H4 (cell line): ENCODE data around the gene F7. TPM values are rescaled to one million over a fixed set of nuclear protein-coding genes. Genes with fewer than 3 reads are reported as not detected.
"Not testable (repeated sequence)": the region's sequence is repeated elsewhere in the genome, so short reads cannot be mapped to it uniquely, and the experiment has no call there.

ENCODE experiments used
- DNase-seq: peaks from one replicate; pipeline ENCODE4 v3.0.0-alpha.2; 2015; ENCODE audit warnings: low spot score
- total RNA-seq: library from RNA; depleted of rRNA; stranded (reverse); fragments of >200 nt; shearing (Covaris generic); gene quantifications from 2 replicates; pipeline ENCODE4 v1.2.3, GENCODE V29; 2014

F7 gene
- total RNA-seq, 1 experiment from 2014 or later, result not detected

DNA sequence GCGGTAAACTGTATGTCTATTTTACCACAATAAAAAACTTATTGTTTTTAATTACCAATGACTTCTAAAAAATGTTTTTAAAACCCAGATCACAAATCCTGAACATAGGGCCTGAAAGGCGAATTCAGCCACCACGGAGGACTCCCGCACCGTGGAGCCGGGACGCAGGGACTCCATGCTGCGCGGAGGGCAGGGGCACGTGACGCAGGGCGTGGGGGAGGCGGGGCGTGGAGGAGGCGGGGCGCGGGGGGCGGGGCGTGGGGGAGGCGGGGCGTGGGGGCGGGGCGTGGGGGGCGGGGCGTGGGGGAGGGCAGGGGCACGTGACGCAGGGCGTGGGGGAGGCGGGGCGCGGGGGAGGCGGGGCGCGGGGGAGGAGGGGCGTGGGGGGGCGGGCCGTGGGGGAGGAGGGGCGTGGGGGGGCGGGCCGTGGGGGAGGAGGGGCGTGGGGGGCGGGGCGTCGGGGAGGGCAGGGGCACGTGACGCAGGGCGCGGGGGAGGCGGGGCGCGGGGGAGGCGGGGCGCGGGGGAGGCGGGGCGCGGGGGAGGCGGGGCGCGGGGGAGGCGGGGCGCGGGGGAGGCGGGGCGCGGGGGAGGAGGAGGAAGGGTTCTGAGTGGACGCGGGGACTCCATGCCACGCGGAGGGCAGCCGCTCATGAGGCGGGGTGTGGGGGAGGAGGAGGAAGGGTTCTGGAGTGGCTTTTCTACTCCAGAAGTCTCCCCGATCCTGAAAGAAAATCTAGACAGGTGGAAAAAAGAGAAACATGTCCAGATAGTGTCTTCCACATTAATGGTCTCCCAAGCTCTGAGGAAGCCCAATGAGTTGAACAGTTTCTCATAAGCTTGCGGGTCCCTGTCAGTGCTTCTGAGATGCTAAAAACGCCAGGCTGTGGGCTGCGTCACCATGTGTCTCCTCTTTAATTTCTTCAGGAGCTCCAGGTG is 48.5 kb downstream of the F7 start:
- peak; percentile 41 for DNase-seq

DNA sequence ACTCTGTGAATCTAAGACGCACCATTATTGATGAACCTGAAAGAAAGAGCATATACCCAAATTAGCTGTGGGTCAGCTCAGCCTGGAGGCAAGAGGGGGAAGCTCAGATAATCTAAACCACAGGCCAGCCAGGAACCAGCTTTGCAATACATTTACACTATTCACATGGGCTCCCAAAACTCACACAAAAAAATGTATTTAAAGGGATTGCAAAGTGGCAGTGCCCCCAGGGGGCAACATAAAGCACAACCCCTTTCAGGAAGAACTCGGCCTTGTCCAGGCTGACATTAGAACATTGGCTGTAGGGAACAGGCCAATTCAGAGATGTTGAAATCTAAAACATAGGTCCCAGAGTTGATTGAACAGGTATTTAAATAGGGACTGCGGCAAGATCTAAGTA is 49.6 kb downstream of the F7 start:
- no peak for DNase-seq

DNA sequence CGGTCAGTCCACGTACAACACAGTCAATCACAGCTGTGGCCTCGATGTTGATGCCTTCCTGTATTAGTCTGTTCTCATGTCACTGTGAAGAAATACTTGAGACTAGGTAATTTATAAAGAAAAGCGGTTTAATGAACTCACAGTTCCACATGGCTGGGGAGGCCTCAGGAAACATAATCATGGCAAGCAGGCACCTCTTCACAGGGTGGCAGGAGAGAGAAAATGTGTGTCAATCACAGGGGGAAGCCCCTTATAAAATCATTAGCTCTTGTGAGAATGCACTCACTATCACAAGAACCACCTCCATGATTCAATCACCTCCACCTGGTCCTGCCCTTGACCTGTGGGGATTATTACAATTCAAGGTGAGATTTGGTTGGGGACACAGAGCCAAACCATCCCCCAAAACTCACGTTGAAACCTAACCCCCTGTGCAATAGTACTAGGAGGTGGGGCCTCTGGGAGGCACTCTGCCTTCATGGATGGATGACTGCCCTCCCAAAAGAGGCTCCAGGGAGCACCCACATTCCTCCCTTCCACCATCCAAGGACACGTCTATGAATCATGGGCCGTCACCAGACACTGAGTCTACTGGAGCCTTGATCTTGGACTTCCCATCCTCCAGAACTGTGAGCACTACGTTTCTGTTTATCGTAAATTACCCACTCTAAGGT is 50.5 kb downstream of the F7 start:
- DNase-seq, result no peak

DNA sequence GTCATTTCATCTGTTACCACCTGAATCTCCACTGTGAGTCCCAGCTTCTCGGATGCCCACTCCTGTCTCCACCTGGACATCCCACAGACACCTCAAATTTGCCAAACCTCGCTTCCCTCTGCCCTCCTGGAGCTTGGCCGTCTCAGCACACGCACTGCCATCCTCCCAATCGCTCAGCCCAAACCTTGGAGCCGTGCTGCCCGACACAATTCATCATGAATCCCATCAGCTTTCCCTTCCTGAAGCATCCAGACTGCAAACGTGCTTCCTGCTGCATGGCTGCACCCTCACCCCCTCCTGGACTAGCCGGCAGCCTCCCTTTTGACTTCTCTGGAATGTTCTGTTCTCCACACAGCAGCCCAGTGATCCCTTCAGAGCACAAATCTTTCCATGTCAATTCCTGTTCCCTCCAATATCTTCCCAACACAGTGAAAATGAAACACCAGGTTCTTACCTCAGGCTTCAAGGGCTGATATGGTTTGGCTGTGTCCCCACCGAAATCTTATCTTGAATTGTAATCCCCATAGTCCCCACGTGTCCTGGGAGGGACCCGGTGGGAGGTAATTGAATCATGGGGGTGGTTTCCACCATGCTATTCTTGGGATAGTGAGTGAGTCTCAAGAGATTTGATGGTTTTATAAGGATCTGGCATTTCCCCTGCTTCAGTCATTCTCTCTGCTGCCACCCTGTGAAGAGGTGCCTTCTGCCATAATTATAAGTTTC is 51.8 kb downstream of the F7 start:
- no peak for DNase-seq

DNA sequence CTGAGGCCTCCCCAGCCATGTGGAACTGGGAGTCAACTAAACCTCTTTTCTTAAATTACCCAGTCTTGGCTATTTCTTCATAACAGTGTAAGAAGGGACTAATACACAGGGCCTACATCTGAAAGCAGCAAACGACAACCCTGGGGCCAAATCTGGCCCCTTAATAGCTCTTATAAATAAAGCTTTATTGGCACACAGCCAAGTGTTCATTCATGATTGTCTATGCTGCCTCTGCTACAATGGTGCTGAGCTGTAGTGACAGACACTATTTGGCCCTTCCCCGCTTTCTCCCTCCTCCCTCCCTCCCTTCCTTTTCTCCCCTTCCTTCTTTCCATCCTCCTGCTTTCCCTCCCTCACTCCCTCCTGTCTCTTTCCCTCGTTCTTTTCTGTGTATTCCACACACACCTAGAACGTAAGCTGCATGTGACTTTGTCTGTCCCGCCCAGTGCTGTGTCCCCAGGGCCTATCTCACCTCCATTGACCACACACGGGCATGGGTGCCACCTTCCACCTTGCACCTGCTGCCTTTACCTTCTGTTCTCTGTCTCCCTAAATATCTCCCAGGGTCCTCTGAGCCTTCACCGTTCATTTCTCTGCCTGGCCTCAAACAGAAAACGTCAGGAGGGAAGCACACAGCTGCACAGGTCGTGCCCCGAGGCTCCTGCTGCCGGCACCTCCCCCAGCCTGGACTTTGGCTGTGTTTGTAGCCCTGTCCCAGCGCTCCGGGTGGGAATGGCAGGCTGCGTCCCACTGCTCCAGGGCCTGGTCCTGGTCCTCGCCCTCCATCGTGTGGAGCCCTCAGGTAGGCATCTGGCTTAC is 52.5 kb downstream of the F7 start, which contains the start of gene PROZ:
PROZ (plus strand) TSS at position 720 of the 819 bp plus-strand sequence; CDS start at position 733, 13 bp downstream.
- DNase-seq, result no peak

DNA sequence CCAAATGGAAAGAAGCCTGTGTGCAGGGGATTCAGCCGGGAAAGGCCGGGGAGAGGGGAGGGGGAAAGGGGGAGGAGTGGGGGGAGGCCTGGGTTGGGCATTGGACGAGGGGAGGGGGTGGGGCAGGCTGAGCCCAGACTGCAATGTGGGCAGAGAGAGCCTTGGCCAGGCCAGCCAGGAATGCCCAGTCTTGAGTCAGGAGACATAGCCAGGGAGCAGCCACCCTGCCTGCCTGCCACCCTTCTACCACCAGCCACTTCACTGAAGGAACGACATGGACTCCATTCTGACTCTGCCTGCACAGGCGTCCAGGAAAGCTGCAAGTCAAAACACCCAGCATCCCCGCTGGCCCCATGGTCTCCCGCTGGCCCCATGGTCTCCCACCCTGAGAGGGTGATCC is 53.4 kb downstream of the F7 start:
- DNase-seq, result no peak

DNA sequence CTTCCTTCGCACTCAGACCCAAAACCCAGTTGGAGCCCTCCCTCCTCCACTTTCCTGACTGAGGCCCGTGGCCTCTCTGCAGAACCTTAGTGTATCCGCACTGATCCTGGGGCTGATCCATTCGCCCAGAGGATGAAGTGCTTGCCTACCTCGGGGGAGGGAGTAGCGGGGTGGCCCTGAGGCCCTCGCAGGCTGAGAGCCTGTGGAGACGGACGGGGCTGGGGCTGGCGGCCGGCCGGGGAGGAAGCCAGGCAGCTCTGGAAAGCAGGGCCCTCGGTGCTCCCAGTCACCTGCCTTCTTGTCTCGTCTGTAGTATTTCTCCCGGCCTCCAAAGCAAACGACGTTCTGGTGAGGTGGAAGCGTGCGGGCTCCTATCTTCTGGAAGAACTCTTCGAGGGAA is 54.1 kb downstream of the F7 start:
- no peak for DNase-seq

DNA sequence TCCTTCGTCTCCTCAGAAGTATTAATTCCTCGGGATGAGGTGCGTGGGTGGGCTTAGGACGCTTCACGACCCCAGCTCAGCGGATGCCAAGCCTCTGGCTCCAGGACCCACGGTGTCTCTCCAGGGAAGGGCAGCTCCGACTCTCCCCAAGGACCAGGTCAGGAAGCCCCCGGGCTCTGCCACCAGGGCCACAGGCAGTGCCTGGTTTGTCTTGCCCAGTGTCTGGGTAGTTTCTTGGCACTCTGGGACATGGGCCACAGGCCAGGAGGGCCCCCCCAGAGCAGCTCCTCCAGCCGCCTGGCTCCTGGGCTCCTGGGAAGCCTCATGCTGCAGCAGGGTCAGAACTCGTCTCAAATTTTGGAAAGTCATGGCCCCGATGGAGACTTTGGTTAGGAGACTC is 55.4 kb downstream of the F7 start:
- DNase-seq, result no peak

DNA sequence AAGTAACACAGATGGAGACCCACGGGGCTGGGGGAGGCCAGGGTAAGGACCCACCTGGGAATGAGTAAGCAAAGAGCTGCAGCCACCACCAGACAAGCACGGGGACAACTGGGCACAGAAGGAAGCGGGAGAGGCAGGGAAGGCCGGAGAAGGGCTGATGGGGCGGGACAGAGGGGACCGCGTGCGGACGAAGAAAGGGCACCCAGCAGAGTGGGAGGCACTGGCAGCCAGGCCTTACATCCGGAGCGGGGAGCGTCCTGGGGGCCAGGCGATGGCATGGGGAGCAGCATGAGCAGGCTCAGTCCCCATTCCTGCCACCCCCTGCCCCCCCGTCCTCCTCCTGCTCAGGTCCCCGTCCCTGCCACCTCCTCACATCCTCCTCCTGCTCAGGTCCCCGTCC is 55.8 kb downstream of the F7 start:
- DNase-seq, result no peak

DNA sequence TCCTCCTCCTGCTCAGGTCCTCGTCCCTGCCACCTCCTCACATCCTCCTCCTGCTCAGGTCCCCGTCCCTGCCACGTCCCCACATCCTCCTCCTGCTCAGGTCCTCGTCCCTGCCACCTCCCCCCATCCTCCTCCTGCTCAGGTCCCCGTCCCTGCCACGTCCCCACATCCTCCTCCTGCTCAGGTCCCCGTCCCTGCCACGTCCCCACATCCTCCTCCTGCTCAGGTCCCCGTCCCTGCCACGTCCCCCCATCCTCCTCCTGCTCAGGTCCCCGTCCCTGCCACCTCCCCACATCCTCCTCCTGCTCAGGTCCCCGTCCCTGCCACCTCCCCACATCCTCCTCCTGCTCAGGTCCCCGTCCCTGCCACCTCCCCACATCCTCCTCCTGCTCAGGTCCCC is 56.4 kb downstream of the F7 start:
- not testable (repeated sequence) for DNase-seq

DNA sequence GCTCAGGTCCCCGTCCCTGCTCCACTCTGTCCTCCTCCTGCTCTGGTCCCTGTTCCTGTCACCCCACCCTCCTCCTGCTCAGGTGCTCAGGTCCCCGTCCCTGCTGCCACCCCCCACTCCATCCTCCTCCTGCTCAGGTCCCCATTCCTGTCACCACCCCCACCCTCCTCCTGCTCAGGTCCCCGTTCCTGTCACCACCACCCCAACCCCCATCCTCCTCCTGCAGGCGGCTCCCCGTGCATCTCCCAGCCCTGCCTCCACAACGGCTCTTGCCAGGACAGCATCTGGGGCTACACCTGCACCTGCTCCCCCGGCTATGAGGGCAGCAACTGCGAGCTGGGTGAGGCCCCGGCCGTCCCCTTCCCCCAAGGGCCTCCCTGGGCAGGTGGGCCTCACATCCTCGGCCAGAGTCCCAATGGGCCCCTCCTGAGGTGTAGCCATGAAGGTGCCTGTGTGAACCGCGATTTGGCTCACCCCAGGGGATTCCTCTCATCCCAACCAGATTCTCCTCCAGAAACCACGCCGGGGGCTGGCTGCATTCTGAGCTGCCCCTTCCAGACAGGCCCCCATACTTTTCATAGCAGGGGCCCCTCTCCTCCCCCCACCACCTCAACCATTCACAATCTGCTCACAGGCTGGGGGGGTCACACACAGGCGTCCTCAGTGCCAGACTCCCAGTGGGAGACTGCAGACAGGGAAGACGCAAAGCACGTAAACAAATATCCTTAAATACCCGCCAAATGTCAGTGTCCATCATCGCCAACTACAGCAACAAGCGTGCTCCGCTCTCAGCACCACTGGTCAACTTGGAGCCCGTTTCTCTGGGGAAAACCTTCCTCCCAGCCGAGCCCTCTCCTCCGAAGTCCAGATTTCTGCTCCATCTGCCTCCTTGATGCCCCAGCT is 57.4 kb downstream of the F7 start:
- DNase-seq, result no peak

DNA sequence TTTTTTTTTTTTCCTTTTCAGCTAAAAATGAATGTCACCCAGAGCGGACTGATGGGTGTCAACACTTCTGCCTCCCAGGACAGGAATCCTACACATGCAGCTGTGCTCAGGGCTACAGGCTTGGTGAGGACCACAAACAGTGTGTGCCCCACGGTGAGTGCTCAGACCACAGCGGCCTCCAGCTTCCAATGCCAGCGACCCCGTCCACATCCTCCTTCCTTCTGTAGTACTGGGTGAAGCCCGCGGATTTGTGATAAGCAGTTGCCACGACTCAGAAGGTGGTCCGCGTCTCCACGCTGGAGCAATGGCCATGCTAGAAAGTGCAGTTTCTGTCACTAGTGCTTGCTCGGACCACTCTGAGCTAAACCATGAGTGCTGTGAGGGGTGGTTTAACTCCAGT is 58.9 kb downstream of the F7 start:
- DNase-seq, result no peak

DNA sequence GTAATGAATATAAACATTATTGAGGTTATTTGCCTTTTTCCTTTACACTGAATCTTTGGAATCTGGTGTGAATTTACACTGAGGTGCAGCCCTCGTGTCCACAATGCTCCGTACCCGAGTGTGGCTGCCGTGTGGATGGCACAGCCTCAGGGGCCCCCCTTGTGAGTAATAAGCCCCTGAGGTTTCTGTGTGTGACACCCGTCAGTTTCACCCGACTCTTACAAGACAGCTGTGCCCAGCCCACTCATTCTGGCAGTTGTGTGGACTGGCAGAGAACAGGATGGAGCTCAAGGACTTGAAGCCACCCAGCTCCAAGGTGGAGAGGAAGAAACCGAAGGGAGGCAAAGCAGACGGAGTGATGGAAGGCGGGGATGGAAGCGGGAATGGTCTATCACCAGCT is 60.7 kb downstream of the F7 start:
- DNase-seq, result no peak

DNA sequence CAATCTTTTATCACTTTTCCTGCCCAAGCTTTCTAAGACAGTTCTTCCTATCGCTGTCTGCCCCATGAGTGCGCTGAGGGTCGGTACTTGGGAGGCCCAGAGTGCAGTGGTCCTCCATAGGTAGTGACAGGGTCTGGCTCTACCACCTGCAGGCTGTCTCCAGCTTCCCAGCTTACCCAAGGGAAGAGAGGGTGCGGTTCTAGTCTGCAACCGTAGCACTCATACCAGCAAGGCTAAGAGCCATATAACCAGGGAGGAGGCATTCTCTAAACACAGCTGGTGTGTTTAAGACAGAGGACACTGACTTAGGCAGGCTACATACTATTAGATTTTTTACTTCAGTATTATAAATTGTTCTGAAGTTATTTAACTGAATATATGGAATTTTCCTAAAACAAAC is 61.1 kb downstream of the F7 start:
- no peak for DNase-seq

DNA sequence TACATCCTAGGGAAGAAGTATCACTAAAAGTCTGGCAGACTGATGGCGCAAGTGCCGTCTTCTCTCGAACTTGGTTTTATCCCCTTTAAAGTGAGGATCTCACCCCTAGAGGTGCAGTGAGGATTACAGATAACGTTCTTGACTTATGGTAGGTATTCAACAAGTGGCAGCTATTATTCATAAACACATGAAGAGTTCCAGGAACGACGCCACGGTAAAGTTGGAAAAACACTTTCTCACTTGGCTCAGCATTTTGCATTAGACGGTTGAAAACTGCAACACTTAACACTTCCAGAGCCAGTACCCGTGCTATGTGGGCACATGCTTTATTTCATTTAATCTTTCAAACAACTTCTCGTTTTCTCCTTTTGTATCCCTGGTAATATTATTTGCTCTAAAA is 61.6 kb downstream of the F7 start:
- no peak for DNase-seq

DNA sequence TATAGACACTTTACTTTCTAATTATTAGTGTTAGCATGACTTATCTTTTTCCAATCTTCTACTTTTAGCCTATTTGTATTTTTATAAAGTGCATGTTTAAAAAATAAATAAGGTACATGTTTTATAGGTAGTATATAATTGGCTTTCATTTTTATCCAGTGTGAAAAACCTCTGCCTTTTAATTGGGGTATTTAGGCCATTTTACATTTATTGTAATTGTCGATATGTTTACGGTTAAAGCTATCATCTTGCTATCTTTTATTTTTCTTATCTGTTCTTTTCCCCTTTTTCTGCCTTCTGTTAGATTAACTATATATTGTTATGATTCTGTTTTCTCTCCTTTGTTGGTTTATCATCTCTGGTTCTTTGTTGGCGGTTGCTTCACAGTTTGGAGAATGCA is 62.0 kb downstream of the F7 start:
- no peak for DNase-seq

DNA sequence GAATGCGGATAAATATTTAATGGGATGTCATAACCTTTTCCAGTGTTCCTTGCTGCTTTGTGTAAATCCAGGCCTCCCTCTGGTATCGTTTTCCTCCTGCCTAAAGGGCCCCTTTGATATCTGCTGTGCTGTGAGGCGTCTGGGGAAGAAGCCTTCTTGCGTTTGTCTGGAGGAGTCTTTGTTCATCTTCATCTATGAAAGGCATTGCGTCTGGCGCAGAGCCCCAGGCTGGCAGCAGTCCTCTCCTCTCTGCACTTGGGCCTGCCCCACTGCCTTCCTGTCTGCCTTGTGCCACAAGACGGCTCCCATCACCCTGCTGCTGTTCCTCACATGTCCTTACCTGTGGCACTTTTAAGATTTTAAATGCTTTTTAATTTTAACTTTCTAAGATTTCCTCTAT is 62.6 kb downstream of the F7 start:
- no peak for DNase-seq

DNA sequence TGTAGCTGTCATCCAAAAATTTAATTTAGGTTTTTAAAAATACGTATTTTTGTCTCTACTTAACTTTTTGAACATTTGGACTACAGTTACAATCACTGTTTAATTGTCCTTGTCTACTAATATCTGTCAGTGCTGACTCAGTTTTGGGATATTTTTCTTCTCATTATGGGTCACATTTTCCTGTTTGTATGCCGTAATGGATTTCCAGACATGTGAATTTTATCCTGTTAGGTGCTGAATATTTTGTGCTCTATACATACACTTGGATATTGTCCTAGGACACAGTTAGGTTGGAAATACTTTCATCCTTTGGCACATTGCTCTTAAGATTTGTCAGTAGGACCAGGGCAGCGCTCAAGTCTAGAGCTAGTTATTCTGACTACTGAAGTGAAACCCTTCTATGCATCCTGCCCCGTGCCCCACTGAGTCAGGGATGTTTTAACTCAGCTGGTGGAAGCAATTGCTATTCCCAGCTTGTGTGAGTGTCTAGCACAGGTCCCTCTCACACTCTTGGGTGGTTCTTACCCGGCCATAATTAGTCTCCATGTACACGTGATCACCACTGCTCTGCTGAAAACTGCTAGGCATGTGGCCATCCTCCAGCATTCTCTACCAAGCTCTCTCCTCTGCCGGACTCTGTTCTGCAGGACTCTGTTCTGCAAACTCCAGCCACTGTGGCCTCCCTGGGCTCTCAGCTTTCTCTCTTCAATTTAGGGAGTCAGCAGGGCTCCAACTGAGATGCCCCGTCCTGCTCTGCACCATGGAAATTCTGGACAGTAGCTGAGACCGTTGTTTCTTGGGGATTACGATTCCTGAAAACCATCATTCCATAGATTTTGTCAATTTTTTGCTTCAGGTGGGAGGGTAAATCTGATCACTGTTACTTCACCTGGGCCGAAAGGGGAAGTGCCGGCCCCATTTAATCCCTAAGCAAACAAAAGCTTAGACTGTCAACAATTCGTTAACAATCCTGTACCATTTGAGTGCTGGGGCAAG is 64.0 kb downstream of the F7 start:
- DNase-seq, result no peak
